HG02852 (cell line): ENCODE data around the gene OR52K2.
"Not testable (repeated sequence)": the region's sequence is repeated elsewhere in the genome, so short reads cannot be mapped to it uniquely, and the experiment has no call there.

ENCODE experiments used
- ATAC-seq: cut with Tn5 transposase; IDR thresholded peaks from one replicate; pipeline ENCODE4 v1.9.1; 2021; ENCODE audit warnings: mild to moderate bottlenecking, moderate library complexity; ENCODE audit not compliant: unreplicated experiment

Gene OR52K2

DNA sequence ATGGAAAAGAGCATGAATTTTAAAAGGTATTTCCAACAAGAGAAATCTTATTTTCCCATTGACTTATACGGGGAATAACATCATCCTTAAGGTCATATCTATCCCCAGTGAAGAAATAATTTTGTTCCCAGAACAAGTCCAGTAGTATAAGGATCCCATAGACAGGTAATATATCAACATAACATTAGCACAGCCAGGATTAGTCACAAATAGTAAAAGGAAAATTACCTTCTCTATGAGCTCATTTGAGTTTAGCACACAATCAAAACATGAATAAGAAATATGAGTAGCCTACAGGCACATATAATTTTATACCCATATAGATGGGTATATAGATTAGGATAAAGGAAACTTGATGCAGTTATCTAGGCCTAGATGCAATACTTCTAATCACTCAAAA, 30.5 kb downstream of the OR52K2 start:
- ATAC-seq = no peak

DNA sequence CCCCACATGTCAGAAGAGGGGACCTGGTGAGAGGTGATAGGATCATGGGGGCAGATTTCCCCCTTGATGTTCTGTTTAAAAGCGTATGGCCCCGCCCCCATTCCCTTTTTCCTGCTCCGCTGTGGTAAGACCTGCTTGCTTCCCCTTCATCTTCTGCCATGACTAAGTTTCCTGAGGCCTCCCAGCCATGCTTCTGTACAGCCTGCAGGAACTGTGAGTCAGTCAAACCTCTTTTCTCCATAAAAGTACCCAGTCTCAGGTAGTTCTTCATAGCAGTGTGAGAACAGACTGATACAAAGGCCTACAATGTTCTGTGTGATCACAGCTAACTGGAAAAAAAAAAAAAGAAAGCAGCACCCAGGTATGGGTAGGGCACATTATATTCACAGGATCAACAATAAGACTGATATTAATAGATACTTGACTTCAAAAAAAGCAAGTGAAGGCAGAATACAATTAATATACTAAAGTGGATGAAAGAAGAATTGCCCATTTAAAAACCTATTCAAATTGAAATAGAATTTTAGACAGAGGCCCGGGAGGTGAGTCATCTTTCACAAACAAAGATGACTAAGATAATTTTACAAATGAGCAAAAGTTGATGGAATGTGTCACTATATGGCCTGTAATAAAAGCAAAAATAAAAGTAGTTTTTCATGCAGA, 31.6 kb downstream of the OR52K2 start:
- no peak for ATAC-seq

DNA sequence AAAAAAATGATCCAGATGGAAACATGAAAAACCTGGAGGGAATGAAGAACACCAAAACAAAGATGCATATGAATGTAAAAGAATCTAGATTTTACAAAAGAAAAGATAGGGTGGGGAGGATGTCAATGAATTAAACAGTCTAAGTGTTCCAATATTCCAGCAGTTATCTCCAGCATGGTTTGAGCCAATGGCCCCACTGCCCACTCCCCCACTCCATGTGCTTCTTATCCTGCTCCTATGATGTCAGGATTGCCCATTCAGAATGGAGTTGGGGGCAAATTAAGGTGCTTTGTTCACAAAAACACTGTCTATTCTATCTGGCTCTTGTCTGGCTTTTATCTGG, 32.1 kb downstream of the OR52K2 start:
- no peak for ATAC-seq

DNA sequence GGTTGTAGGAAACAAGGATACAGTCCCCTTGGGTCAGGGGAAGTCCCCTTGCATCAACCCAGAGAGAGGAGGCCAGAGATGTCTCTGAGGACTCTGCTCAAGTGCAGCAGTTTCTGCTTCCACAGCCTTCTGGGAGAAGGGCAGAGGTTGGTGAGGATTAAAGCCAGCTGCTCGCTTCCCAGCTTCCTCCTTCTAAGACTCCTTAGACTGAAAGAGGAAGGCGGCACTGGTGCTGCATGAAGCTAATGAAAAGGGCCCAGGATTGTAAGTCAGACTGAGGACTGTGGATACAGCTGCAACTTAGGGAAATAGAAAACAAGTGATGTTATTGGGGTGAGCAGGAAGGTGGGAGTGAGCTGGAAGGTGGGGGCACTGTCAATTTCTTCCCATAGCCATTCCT, 33.4 kb downstream of the OR52K2 start, which contains the start of gene OR52K1:
Gene OR52K1, plus strand, starts transcription at position 202 of the 400 bp plus-strand sequence. CDS start 6,255 bp downstream, outside the sequence.
- ATAC-seq = no peak

DNA sequence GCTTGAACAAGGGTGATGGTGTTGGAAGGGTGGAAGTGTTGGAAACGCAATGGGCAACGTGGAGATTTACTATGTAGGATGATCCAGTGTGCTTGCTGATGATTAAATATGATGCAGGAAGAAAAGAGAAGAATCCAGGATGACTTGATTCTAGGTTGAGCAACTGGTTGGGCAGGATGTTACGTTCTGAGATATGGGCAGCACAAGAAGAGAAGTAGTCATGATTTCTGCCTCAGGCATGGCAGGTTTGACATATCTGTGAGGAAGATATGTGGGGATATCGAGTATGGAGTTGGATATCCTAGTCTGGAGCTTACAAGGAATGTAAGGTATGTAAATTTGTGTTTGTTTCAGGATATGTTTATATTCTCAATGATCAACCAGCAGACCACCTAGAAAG, 35.2 kb downstream of the OR52K2 start:
- no peak for ATAC-seq

DNA sequence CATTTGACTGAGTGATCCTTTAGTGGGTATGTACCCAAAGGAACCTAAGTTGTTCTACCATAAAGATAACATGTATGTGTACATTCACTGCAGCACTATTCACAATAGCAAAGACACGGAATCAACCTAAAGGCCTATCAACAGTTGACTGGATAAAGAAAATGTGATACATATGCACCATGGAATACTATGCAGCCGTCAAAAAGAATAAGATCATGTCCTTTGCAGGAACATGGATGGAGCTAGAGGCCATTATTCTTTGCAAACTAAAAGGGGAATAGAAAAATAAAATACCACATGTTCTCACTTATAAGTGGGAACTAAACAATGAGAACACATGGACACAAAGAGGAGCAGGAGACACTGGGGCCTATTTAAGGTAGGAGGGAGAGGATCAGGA, 42.3 kb downstream of the OR52K2 start:
- not testable (repeated sequence) for ATAC-seq

DNA sequence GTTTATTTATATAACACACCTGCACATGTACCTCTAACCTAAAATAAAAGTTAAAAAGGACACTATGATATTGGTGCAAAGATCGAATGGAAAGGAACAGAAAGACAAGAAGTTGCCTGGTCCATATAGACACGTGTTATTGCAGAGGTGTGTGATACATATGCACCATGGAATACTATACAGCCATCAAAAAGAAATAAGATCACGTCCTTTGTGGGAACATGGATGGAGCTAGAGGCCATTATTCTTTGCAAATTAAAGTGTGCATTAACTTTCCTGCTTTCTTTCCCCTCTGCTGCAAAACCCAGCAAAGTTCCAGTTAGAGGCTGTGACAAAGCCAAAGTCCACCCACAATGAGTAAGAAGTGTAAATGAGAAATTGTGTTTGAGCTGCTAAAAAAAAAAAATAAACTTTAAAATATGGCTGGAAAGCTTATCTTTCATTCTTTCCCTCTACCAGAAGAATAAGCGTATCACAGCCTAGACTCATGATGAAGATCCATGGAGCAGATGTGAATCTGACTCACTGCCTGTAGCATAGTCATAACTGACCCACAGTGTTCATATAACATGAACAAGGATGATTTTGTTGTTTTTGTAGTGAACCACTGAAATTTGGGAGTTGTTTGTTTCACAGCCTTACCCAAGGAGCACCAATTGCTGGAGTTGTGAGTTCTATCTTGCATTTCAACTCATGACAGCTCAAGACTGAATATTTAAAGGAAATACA, 42.9 kb downstream of the OR52K2 start:
- no peak for ATAC-seq

DNA sequence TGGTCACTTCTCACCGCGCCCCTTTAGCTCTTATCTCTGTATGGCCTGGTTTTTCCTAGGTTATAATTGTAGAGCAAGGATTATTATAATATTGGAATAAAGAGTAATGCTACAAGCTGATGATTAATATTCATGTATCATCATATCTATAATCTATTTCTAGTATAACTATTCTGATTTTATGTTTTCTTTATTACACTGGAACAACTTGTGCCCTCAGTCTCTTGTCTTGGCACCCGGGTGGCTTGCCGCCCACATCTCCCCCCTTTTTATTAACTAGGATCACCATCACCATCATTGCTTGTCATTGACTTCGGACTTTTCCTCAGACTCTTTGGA, 44.4 kb downstream of the OR52K2 start:
- ATAC-seq = no peak

DNA sequence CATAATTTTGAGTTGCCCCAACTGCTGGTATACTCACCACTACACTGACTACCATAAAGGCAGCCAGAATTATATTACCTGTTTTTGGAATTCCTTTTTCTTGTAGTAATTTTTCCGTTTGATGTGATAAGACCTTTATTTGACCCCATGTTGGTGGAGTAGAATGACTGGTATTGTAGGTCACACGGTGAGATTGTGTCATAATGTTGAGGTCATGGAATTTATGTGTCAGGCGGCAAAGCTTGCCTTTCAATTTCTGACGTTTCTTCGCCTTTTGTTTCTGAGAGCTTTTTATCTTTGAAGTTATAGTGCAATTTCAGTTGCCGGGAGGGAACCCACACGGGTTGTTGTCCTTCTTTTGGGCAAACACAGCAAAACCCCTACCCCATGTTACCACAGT, 46.4 kb downstream of the OR52K2 start:
- ATAC-seq = no peak

DNA sequence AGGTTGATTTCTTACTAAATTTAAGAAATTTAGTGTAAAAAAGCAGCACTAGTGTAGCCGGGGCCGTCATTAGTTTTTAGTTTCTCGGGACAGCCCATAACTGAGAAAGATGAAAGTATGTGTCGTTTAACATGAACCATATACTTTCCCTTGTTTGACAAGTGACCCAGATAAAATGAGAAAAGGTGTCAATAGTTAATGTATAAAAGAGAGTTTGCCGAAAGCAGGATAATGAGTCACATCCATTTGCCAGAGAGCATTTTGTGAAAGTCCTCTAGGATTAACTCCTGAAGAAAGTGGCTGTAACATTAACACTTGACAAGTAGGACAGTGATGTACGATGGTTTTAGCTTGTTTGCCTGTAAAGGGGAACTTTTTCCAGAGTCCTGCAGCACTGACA, 46.9 kb downstream of the OR52K2 start:
- ATAC-seq = no peak

DNA sequence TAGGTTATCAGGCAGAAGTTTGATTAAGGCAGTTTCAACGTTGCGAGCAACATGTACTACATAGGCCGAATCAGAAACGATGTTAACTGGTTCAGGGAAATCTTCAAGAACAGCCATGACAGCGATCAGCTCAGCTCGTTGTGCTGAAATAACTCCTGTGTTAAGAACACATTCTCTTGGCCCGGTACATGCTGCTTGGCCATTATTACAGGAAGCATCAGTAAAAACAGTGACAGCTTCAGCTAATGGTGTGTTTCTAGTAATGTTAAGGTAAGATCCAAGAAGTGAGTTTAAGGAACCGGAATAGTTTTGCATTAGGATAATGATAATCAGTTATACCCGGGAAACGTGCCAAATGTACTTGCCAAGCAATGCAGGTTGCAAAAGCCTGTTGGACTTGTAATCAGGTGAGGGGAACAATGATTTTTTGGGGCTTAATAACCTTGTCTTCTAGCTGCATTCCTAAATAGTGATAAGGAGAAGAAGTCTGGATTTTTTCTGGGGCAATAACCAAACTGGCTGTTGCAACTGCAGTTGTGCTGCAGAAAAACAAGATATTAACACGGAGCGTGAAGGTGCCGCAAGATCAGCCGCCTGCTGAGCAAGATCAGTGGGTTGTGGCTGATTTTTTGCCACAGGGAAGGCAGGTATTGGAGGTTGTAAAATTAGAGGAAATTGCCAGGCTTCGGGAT, 47.6 kb downstream of the OR52K2 start:
- no peak for ATAC-seq
